ENCODE measurements around the gene NLGN4Y. TPM values are rescaled to one million over a fixed set of nuclear protein-coding genes. Genes with fewer than 3 reads are reported as not detected.
A peak's percentile ranks its signal among the peaks of the same experiment; 100 is the strongest.

The NLGN4Y gene
- total RNA-seq, 1 experiment from 2014 or later, result 17.0 TPM

- in situ Hi-C loops (cut with HindIII; ENCODE audit: low pct_unique_long_range_greater_than_20kb, low sequenced_read_pairs), result no loop called here
- DNase-seq (ENCODE audit: low read depth), result no peak
Observed at GRCh38 chrY:14634954-14635353, 110.6 kb downstream of the NLGN4Y start.

GRCh38 chrY:14637551-14637950 lies 113.2 kb downstream of the NLGN4Y start:
- in situ Hi-C loops (cut with HindIII; ENCODE audit: low pct_unique_long_range_greater_than_20kb, low sequenced_read_pairs), result no loop called here
- no peak for DNase-seq (ENCODE audit: low read depth)

- in situ Hi-C loops (cut with HindIII; ENCODE audit: low pct_unique_long_range_greater_than_20kb, low sequenced_read_pairs), result no loop called here
- DNase-seq (ENCODE audit: low read depth), result no peak
Observed at GRCh38 chrY:14641853-14642252, 117.5 kb downstream of the NLGN4Y start.

GRCh38 chrY:14644157-14644952 lies 120.0 kb downstream of the NLGN4Y start:
- in situ Hi-C loops (cut with HindIII; ENCODE audit: low pct_unique_long_range_greater_than_20kb, low sequenced_read_pairs), result no loop called here
- DNase-seq (ENCODE audit: low read depth), result no peak

- in situ Hi-C loops (cut with HindIII; ENCODE audit: low pct_unique_long_range_greater_than_20kb, low sequenced_read_pairs), result no loop called here
- DNase-seq (ENCODE audit: low read depth), result no peak
Observed at GRCh38 chrY:14679181-14679580, 154.9 kb downstream of the NLGN4Y start.

GRCh38 chrY:14694543-14694942 lies 170.2 kb downstream of the NLGN4Y start:
- no peak for DNase-seq (ENCODE audit: low read depth)
- in situ Hi-C loops (cut with HindIII; ENCODE audit: low pct_unique_long_range_greater_than_20kb, low sequenced_read_pairs), result no loop called here

GRCh38 chrY:14708158-14708557 lies 183.8 kb downstream of the NLGN4Y start:
- DNase-seq (ENCODE audit: low read depth), result no peak
- in situ Hi-C loops (cut with HindIII; ENCODE audit: low pct_unique_long_range_greater_than_20kb, low sequenced_read_pairs), result no loop called here

GRCh38 chrY:14741596-14741995 lies 217.3 kb downstream of the NLGN4Y start:
- DNase-seq (ENCODE audit: low read depth), result no peak
- in situ Hi-C loops (cut with HindIII; ENCODE audit: low pct_unique_long_range_greater_than_20kb, low sequenced_read_pairs), result no loop called here

GRCh38 chrY:14748329-14748728 lies 224.0 kb downstream of the NLGN4Y start:
- DNase-seq (ENCODE audit: low read depth), result no peak
- in situ Hi-C loops (cut with HindIII; ENCODE audit: low pct_unique_long_range_greater_than_20kb, low sequenced_read_pairs), result no loop called here

GRCh38 chrY:14755571-14755970 lies 231.2 kb downstream of the NLGN4Y start:
- in situ Hi-C loops (cut with HindIII; ENCODE audit: low pct_unique_long_range_greater_than_20kb, low sequenced_read_pairs), result no loop called here
- DNase-seq (ENCODE audit: low read depth), result no peak

GRCh38 chrY:14762903-14763302 lies 238.6 kb downstream of the NLGN4Y start:
- in situ Hi-C loops (cut with HindIII; ENCODE audit: low pct_unique_long_range_greater_than_20kb, low sequenced_read_pairs), result no loop called here

GRCh38 chrY:14763600-14763999 lies 239.3 kb downstream of the NLGN4Y start:
- in situ Hi-C loops (cut with HindIII; ENCODE audit: low pct_unique_long_range_greater_than_20kb, low sequenced_read_pairs), result no loop called here
- DNase-seq (ENCODE audit: low read depth), result no peak

More at GRCh38 chrY:14762903-14763302, 238.6 kb downstream of the NLGN4Y start:
- no peak for DNase-seq (ENCODE audit: low read depth)

GRCh38 chrY:14778208-14778607 lies 253.9 kb downstream of the NLGN4Y start:
- in situ Hi-C loops (cut with HindIII; ENCODE audit: low pct_unique_long_range_greater_than_20kb, low sequenced_read_pairs), result no loop called here
- DNase-seq (ENCODE audit: low read depth), result no peak

- in situ Hi-C loops (cut with HindIII; ENCODE audit: low pct_unique_long_range_greater_than_20kb, low sequenced_read_pairs), result no loop called here
- no peak for DNase-seq (ENCODE audit: low read depth)
Observed at GRCh38 chrY:14793104-14793503, 268.8 kb downstream of the NLGN4Y start.

GRCh38 chrY:14793674-14794073 lies 269.3 kb downstream of the NLGN4Y start:
- no peak for DNase-seq (ENCODE audit: low read depth)
- in situ Hi-C loops (cut with HindIII; ENCODE audit: low pct_unique_long_range_greater_than_20kb, low sequenced_read_pairs), result no loop called here

- in situ Hi-C loops (cut with HindIII; ENCODE audit: low pct_unique_long_range_greater_than_20kb, low sequenced_read_pairs), result no loop called here
- DNase-seq (ENCODE audit: low read depth), result no peak
Observed at GRCh38 chrY:14798010-14798409, 273.7 kb downstream of the NLGN4Y start.

- in situ Hi-C loops (cut with HindIII; ENCODE audit: low pct_unique_long_range_greater_than_20kb, low sequenced_read_pairs), result no loop called here
- DNase-seq (ENCODE audit: low read depth), result no peak
Observed at GRCh38 chrY:14801096-14801495, 276.8 kb downstream of the NLGN4Y start.

GRCh38 chrY:14802125-14802524 lies 277.8 kb downstream of the NLGN4Y start:
- in situ Hi-C loops (cut with HindIII; ENCODE audit: low pct_unique_long_range_greater_than_20kb, low sequenced_read_pairs), result no loop called here
- peak; percentile 33 for DNase-seq (ENCODE audit: low read depth)

- peak; percentile 17 for DNase-seq (ENCODE audit: low read depth)
- in situ Hi-C loops (cut with HindIII; ENCODE audit: low pct_unique_long_range_greater_than_20kb, low sequenced_read_pairs), result no loop called here
Observed at GRCh38 chrY:14804041-14804440, 279.7 kb downstream of the NLGN4Y start.

- DNase-seq (ENCODE audit: low read depth), result no peak
- in situ Hi-C loops (cut with HindIII; ENCODE audit: low pct_unique_long_range_greater_than_20kb, low sequenced_read_pairs), result no loop called here
Observed at GRCh38 chrY:14818452-14818851, 294.1 kb downstream of the NLGN4Y start.
